GM21390 (cell line): ENCODE measurements around the gene OXCT2.
"Not testable (repeated sequence)": the region's sequence is repeated elsewhere in the genome, so short reads cannot be mapped to it uniquely, and the experiment has no call there.

Experiments
- ATAC-seq: cut with Tn5 transposase; IDR thresholded peaks from one replicate; pipeline ENCODE4 v1.9.1; 2021; ENCODE audit not compliant: unreplicated experiment

OXCT2 gene

DNA sequence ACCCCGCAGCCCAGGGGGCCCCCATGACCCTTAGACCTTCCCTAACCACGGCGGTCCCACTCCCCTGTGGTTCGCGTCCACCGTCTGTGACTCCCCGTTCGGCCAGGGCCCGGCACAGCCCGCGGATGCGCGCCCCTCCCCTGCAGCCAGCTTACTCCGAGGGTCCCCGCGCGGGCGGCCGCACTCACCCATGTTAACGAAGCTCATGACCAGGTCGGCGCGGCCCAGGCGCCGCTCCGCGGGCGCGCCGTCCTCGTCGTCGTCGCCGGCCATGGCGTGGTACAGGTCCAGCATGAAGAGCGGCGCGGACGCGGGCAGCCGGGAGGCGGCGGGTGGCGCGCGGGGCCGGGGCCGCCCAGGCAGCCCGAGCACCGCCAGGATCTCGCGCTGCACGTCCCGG lies 16.8 kb upstream of the OXCT2 start:
- ATAC-seq, result not testable (repeated sequence)

DNA sequence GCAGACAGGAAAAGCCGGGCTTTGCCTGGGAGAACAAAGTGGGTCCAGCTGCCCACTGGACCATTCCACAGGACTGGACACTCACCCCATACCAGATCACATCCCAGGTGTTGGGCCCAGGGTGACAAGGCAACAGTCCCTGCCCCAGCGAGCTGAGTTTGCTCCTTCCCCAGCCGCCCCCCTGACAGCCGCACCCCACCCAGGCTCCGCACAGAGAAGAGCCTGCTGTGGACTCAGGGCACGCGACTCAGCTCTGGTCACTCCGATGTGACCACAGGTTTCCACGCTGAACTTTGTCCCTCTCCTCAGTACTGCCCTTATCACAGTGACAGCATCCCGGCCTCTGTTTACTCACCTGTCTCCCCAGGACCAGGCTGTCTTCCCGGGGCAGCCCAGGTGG lies 16.3 kb upstream of the OXCT2 start:
- ATAC-seq, result no peak

DNA sequence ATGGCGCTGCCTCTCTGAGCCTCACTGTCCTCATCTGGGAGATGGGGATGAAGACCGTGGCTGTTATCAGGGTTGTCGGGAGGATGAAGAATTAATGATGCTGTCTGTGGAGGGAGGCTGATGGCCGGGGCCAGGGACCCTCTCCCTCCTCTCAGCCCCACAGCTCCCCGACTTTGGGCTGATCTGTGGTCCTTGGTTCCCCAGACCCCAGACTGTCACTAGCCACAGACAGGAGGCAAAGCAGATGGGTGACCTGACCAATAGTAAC lies 15.9 kb upstream of the OXCT2 start:
- not testable (repeated sequence) for ATAC-seq

DNA sequence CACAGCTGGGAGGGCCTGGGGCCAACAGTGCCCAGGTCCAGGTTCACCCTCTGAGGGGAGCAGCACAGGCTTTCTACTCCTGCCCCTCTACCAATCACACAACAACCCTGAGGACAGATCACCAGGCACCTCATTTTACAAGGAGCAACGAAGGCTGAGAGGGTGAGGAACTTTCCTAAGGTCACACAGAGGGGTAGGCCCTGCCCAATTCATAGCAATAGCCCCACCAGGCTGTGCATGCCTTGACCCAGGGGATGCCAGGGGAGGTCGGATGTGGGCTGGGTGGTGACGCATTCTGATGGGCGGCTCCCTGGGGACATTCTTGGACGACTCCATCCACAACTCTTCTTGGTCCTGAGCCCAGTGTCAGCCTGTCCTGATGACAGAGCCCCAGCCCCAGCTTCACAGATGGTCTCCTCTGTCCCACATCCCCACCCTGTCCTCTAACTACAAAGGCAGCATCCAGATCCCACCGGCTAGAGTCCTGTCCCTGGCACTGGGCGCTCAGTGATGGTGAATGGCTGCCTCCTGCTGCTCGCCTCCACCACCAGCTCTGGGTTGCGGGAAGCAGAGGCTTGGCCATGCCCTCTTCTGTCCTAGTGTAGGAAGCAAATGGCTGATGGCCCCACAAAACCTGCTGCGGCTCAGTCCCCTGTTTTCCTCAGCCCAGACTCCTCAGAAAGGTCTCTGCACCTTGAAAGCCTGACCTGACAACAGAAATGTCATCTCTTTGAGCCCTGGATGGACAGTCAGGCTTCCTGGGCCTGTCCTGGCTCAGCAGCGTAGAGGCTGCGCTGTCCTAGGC lies 15.4 kb upstream of the OXCT2 start:
- ATAC-seq, result not testable (repeated sequence)

DNA sequence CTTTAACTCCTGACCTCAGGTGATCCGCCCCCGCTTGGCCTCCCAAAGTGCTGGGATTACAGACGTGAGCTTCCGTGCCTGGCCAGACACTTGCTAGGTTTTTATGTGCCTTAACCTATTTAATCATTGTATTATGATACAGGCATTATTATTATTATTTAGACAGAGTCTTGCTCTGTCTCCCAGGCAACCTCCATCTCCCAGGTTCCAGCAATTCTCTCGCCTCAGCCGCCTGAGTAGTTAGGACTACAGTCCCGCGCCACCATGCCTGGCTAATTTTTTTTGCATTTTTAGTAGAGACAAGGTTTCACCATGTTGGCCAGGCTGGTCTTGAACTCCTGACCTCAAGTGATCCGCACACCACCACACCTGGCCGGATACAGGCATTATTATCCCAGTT lies 11.5 kb upstream of the OXCT2 start:
- not testable (repeated sequence) for ATAC-seq

DNA sequence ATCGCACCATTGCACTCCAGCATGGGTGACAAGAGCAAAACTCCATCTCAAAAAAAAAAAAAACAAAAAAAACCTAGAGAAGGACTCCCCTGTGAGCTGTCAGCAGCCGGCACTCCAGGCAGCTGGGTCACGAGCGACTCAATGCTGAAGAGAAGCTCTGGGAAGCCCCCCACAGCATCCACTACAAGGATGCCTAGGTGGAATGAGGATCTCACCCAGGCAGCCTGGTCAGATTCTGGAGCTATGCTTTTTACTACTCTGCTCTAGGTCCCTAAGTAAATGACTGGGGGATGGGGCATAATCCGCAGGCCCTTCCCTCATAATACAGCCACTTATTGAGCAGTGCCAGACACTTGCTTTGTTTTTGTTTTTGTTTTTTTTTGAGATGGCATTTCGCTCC lies 11.0 kb upstream of the OXCT2 start:
- no peak for ATAC-seq

DNA sequence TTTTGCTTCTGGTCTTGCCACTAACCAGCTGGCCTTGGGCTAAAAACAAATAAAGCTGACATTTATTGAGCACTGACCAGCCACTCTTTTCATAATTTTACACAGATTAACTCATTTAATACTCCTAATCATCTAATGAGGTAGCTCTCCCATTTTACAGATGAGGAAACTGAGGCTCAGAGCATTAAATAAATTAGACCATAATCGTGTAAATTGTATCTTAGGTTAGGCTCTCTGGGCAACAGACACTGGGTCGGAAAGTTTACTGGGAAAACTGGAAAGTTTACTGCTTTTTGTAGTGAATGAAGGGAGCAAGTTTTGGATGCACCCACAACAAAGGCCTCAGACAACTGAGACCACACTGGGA lies 10.2 kb upstream of the OXCT2 start:
- ATAC-seq, result no peak

DNA sequence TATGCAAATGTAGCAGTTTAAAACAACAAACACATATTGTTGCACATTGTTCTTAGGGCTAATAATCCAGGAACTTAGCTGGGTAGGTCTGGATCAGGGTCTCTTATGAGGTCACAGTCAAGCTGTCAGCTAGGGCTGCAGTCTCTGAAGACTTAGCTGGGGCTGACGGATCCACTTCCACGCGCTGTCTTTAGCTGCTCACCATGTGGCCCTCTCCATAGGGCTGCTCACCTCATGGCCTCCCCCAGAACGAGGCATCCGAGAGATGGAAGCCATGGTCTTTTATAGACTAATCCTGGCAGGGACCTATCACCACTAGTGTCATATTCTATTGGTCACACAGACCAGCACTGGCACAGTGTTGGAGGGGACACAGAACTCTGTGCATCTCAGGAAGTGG lies 8.7 kb upstream of the OXCT2 start:
- no peak for ATAC-seq

DNA sequence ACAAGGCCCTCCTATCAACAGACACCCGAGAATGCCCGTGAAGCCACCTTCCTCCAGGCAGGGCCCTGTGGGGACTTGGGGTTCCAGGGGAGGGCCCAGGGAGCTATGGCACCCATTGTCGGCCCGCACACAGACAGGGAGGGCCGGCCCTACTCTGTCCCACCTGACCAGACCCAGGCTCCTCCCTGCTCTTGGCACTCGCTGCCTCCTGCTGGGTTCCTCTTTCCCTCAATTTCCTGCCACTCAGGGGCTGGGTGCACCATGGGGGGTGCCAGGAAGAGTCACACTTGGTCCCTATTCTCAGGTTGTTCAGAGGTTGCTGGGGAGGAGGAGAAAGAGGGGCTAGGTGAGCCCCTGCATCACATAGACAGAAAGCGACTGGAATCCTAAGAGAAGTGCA lies 8.0 kb upstream of the OXCT2 start:
- ATAC-seq, result no peak

DNA sequence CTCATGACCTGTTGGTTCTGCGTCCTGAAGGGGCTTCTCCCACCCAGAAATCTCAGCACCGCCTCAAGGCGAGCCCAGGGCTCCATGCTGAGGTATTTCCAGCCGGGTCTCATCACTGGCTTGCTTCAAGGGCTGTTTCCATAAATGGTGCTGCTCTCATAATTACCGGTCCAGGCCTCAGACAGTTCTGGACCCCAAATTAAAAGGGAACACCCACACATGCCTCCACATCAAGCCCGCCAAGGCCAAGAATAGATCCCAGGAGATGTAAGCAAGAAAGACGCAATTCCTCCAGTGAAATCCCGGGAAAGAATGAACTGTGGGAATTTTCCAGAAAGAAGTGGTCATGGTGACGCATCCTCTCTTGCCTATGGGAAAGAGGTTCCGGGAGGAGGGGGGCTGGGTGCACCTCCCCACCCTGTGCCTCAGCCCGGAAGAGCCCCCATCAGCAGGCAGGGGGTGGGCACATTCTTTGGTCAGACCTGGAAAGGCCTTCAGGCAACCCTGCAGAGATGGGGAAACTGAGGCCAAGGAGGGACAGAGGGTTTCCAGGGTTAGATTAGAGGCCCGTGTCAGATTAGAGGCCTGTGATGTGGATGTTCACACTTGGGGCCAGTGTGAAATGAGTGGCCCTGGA lies 7.4 kb upstream of the OXCT2 start:
- ATAC-seq, result not testable (repeated sequence)

DNA sequence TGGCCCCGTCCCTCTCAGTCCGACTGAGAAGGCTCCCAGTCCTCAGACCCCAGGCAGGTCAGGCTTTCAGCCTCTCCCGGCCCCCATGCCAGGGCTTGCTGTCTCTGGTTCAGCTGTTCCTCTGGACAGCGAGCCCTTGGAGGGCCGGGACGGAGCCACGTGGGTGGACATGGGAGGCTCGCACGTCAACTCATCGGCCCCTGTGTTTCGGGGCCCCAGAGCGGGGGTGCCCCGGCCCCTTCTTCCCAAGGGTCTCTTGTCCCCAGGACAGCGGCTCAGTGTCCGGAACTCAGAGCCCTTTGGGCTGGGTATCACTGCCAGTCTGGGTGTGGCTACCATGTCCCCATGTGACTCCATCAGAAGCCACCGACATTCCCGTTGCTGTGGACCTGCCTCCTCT lies 6.7 kb upstream of the OXCT2 start:
- not testable (repeated sequence) for ATAC-seq

DNA sequence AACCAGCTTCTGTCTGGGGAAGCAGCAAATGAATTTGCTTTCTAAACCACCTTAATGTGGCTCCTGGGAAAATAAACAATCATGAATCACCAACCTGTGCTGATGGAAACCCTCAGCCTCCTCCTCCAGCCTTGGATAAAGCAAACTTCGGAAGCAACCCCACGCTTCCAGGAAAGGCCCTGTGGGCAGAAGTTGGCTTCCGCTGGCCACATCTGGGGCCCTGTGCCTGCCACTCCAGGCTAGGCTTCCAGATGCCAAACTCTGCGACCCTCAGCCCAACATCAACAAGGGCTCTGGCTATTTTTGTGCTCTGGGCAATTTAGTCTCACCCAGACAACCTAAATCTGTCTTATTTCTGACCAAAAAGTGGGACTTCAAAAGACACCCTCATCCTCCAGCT lies 6.2 kb upstream of the OXCT2 start:
- no peak for ATAC-seq

DNA sequence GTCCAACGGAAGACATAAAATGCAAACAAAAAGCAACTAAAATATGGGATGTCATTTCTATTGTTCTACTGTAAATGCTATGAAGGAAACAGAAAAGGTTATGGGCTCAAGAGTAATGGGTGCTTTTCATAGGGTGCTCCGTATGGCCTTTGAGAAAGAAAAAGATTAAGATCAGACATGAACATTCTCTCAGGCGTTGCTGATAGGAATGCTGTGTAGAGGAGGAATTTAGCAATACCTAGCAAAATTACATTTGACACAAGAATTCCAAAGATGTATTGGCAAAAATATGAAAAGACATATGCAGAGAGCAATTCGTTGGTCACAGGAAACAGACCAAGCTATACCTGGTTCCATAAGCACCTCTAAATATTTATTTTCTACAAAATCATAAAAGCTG lies 5.7 kb upstream of the OXCT2 start:
- ATAC-seq, result no peak

DNA sequence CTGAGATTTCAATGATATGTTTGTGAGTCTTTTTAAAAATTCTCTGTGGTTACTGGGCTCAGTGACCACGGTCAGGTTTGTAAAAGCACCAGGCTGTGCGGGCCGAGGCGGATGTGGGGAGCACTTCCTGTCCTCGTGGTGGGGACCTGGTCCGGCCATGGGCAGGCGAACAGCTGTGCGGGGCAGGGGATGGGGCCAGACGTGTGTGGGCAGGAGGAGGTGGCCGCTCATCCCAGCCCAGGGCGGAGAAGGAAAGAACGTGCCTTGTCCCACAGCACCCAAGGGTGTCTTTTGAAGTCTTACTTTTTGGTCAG lies 5.2 kb upstream of the OXCT2 start:
- ATAC-seq, result no peak

DNA sequence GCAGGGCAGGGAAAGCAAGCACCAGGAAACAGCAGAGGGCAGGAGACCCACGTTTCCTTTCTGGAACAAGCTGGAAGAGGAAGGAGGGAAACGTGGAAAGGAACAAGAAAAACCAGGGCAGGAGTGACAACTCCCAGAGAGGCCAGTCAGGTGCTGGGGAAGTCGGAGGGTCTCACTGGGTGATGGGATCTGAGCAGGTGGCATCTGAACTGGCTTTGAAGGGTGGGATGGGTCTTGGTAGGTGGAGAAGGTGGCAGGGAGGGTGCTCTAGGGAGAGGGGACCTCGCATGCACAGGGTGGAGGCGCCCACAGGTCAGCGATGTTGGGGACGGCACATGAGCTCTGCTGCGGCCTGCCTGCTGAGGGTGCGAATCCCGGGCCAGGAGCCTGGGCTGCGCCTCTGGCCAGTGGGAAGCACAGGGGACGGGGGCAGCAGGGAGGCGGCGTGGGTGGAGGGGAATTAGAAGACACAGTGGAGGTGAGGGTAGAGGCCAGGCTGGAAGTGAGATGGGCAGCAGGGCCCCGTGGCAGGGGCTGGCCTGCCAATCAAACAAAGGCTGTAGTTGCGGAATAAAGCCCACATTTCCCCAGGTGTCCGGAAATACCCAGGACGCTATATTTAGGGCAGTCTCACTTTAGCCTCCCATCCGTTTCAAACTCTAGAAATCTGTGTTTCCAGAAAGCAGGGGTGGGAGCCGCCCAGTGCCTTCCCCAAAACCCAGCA lies 4.7 kb upstream of the OXCT2 start:
- not testable (repeated sequence) for ATAC-seq

DNA sequence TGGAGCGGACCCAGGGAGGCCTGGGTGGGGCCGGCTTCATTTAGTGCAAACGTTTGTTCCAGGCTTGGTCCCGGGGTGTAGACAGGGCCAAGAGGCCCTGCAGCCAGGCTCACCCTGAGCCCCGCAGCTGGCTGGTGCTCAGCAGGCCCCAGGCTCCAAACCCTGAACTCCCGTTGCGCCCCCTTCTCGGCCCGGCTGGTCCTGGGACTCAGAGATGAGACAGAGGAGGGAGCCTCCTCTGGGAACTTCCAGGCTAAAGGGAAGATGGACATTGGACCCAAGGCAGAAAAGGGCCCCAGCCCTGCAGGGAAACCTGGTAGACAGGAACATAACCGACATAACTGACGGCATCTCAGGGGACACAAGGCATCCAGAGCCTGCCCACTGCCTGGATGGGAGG lies 4.0 kb upstream of the OXCT2 start:
- not testable (repeated sequence) for ATAC-seq

DNA sequence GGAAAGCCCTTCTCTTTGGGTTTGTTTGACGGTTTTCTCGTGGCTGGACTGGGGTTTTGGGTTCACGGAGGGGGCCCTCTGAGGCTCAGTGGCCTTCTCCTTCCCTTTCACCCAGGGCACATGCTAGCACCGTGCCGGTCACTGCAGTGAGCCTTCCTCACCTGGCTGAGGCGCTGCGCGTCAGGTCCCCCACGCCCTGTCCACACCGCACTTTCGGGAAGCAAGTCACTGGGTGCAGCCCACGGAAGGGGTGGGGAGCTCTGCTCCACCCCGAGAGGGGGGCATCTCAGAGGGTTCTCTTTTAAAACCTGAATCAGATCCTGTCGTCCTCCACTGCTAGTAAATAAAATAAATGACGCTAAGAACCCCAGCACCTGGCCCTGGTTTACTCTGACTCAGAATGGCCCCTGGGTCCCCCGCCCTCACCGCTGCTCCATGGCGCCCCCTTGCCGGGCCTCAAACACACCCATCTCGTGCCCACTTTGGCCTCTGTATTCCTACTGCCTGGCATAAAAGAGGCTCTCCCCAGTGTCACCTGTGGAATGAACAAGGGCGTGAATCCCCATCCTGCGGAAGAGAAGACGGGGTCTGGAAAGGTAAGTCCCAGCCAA lies 2.3 kb upstream of the OXCT2 start:
- ATAC-seq, result not testable (repeated sequence)

DNA sequence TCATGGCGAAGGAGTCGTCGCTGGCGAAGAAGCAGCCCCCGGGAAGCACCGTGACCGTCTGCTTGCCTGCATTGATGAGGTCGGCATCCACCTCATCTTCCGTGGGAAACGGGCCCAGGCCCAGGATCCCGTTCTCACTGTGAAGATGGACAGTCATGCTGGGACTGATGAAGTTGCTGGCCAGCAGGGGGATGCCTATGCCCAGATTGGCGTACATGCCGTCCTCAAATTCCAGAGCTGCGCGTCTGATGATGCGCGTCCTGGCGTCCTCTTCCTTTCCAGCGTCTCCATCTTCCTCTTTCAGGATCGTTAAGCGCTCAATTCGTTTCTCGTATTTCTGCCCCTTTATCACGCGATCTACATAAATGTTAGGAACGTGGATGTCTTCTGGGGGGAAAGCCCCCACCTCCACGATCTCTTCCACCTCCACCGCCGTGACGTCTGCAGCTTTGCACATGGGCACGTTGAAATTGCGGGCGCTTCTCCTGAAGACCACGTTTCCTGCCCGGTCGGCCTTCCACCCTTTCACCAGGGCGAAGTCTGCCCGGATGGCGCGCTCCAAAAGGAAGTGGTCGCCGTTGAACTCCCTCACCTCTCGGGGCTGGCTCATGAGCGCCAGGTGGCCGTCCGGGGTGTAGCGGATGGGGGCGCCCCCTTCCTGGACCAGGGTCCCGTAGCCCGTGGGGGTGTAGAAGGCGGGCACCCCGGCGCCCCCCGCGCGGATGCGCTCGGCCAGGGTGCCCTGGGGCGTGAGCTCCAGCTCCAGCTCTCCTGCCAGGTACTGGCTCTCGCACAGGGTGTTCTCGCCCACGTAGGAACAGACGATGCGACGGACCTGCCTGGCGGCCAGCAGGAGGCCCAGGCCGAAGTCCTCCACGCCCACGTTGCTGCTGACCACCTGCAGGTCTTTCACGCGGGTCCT lies 787 bp downstream of the OXCT2 start:
- not testable (repeated sequence) for ATAC-seq

DNA sequence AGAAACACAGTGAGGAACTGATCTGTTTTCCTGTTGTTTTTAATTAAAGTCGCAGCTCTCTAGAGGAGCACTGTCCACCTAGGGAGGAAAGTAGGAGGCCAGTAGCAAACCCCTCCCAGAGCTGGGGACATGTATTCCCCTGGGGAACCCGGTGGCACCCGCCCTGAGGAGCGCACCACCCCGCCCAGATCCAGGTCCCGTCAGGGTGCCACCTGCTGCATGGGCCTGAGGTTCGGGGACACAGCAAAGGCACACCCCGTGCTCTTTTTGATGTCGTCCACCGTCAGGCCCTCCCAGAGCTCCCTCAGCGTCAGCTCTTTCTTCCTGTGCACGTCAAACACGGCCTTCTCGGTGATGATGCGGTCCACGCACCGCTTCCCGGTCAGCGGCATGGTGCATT lies 1.6 kb downstream of the OXCT2 start:
- ATAC-seq, result not testable (repeated sequence)

DNA sequence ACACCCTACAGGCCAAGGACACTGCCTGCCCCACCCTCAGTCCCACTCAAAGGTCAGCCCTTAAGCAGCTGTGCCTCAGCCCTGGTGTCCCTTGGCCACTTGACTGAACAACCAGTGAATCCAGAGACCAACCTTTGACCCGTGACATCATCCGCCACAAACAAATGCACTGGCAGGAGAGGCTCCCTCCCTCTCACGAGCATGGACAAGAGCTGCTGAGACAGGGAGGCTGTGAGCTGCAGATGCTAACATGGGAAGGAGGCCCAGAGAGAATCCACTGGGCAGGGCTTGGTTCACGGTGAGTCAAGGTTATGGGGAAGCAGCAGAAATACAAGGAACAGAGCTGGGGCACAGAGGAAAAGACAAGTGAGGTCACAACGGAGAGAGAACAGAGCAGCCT lies 4.7 kb downstream of the OXCT2 start:
- ATAC-seq, result not testable (repeated sequence)

DNA sequence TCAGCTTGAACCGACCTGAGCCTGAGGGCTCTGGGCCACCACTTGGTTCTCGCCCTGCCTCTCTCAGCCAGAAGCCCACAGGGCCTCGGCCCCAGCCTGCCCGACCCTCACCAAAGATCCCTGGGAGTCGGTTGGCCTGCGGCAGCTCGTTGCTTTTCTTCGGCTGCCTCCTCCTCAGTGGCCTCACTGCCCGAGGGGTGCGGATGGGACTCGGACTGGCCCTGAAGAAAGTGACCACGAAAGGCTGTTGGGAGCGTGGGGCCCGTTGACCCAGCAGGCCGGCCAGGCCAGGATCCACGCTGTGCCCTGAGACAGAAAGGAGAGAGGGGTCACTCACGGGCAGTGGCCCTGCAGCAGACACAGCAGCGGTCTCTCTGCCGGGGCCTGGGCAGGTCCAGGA lies 6.6 kb downstream of the OXCT2 start:
- ATAC-seq, result not testable (repeated sequence)
